ENCODE results near the gene EPHA8. TPM values are rescaled to one million over a fixed set of nuclear protein-coding genes. Genes with fewer than 3 reads are reported as not detected.

Gene EPHA8
- total and polyA plus RNA-seq, 2 donors (not counting 1 experiment from before 2014, with no cell fraction given): not detected

- intact Hi-C loops (cut with micrococcal nuclease): no loop called here
Measured at GRCh38 chr1:22597996-22598395, 34.7 kb downstream of the EPHA8 start.

GRCh38 chr1:22598736-22599135, 35.4 kb downstream of the EPHA8 start:
- Mint-ChIP-seq H3K27ac (no peak overlapping the region), H3K4me3 (no peak overlapping the region), H3K4me1 (no peaks in the 10 kb centered on the region), H3K27me3 (peaks cover 7% of the 10 kb centered on the region), H3K9me3 (ENCODE audit: insufficient read depth) (no peaks in the 10 kb centered on the region)
- 84% methylated on average over 16 of the region's 24 CpGs for WGBS (ENCODE audit: insufficient coverage)
- Histone ChIP-seq H3K9me3 (ENCODE audit: control extremely low read depth in 1 of 3, control insufficient read depth in 2 of 3, insufficient read depth in 1 of 3, low read length in 2 of 3) (no peaks in the 10 kb centered on the region), H3K36me3 (replicated peaks in 1 of 2; ENCODE audit: control extremely low read depth in 1 of 2, control insufficient read depth in 1 of 2, extremely low read depth in 1 of 2, insufficient read depth in 2 of 2, low read length in 1 of 2) (no peaks in the 10 kb centered on the region), H3K4me2 (replicated peaks; ENCODE audit: low read depth, low read length, poor library complexity, severe bottlenecking) (no peak overlapping the region), H3K4me3 (ENCODE audit: control extremely low read depth in 1 of 5, extremely low read depth in 1 of 5, insufficient read depth in 1 of 5, low read depth in 2 of 5, low read length in 4 of 5) (no peak overlapping the region), H3K4me1 (ENCODE audit: control insufficient read depth in 2 of 2, insufficient read depth in 2 of 2, low read length in 2 of 2) (no peaks in the 10 kb centered on the region), H2AFZ (ENCODE audit: insufficient read depth, low read depth, low read length, poor library complexity, severe bottlenecking) (no peak overlapping the region), H3K27me3 (replicated peaks in 1 of 4; ENCODE audit: control extremely low read depth in 1 of 4, control insufficient read depth in 3 of 4, insufficient read depth in 4 of 4, low read length in 3 of 4) (peaks cover 0 to 2% (median 0%) of the 10 kb centered on the region in 4 experiments), H3K79me2 (ENCODE audit: control insufficient read depth, insufficient read depth, low read length) (no peaks in the 10 kb centered on the region), H3K9ac (ENCODE audit: low read length) (no peak overlapping the region), H4K20me1 (ENCODE audit: control insufficient read depth, insufficient read depth, low read length, poor library complexity, severe bottlenecking) (no peaks in the 10 kb centered on the region), H3K27ac (ENCODE audit: low read length in 2 of 2) (no peak overlapping the region)
- DNase-seq (no peak), ATAC-seq (ENCODE audit: low read depth) (no peak)
- TF ChIP-seq EZH2 (IDR thresholded peaks at IDR 0.05; ENCODE audit: borderline replicate concordance, insufficient read depth, low read depth, low read length, poor library complexity, severe bottlenecking) (no peak), CTCF (IDR thresholded peaks at IDR 0.05) (no peak)
- CTCF ChIA-PET: no interaction called here
- intact Hi-C loops (cut with micrococcal nuclease): no loop called here
- POLR2A ChIA-PET: no interaction called here

More at GRCh38 chr1:22597996-22598395, 34.7 kb downstream of the EPHA8 start:
- 94% methylated on average over 3 of the region's 8 CpGs for WGBS (ENCODE audit: insufficient coverage)
- DNase-seq (no peak), ATAC-seq (ENCODE audit: low read depth) (no peak)
- no peaks in the 10 kb centered on the region for H4K20me1 ChIP-seq (ENCODE audit: control insufficient read depth, insufficient read depth, low read length, poor library complexity, severe bottlenecking)
- no peak overlapping the region for H3K27ac ChIP-seq (ENCODE audit: low read length in 2 of 2)
- Mint-ChIP-seq H3K27ac (no peak overlapping the region), H3K9me3 (ENCODE audit: insufficient read depth) (no peaks in the 10 kb centered on the region), H3K27me3 (peaks cover 3% of the 10 kb centered on the region), H3K4me3 (no peak overlapping the region), H3K4me1 (no peaks in the 10 kb centered on the region)
- H3K9me3 ChIP-seq (ENCODE audit: control extremely low read depth in 1 of 3, control insufficient read depth in 2 of 3, insufficient read depth in 1 of 3, low read length in 2 of 3): no peaks in the 10 kb centered on the region
- H3K4me3 ChIP-seq (ENCODE audit: control extremely low read depth in 1 of 5, extremely low read depth in 1 of 5, insufficient read depth in 1 of 5, low read depth in 2 of 5, low read length in 4 of 5): no peak overlapping the region
- H3K4me2 ChIP-seq (replicated peaks; ENCODE audit: low read depth, low read length, poor library complexity, severe bottlenecking): no peak overlapping the region
- no peaks in the 10 kb centered on the region for H3K4me1 ChIP-seq (ENCODE audit: control insufficient read depth in 2 of 2, insufficient read depth in 2 of 2, low read length in 2 of 2)
- no peak overlapping the region for H2AFZ ChIP-seq (ENCODE audit: insufficient read depth, low read depth, low read length, poor library complexity, severe bottlenecking)
- no peak overlapping the region for H3K9ac ChIP-seq (ENCODE audit: low read length)
- no peaks in the 10 kb centered on the region for H3K79me2 ChIP-seq (ENCODE audit: control insufficient read depth, insufficient read depth, low read length)
- TF ChIP-seq EZH2 (IDR thresholded peaks at IDR 0.05; ENCODE audit: borderline replicate concordance, insufficient read depth, low read depth, low read length, poor library complexity, severe bottlenecking) (no peak), CTCF (IDR thresholded peaks at IDR 0.05) (no peak)
- H3K36me3 ChIP-seq (replicated peaks in 1 of 2; ENCODE audit: control extremely low read depth in 1 of 2, control insufficient read depth in 1 of 2, extremely low read depth in 1 of 2, insufficient read depth in 2 of 2, low read length in 1 of 2): no peaks in the 10 kb centered on the region
- ChIA-PET POLR2A (no interaction called here), CTCF (no interaction called here)
- H3K27me3 ChIP-seq (replicated peaks in 1 of 4; ENCODE audit: control extremely low read depth in 1 of 4, control insufficient read depth in 3 of 4, insufficient read depth in 4 of 4, low read length in 3 of 4): peaks cover 0 to 4% (median 0%) of the 10 kb centered on the region in 4 experiments
